Measurements from ENCODE around the gene AGTPBP1.

Gene AGTPBP1

GRCh38 chr9:85653153-85653552 lies 88.6 kb downstream of the AGTPBP1 start:
- no peaks in the 10 kb centered on the region for H3K36me3 ChIP-seq (replicated peaks)
- in situ Hi-C loops (cut with HindIII; ENCODE audit: low pct_ligation_motif_present, low sequenced_read_pairs) = no loop called here
- H3K4me3 ChIP-seq (ENCODE audit: low read depth, low read length) = no peak overlapping the region
- H3K27ac ChIP-seq = no peak overlapping the region
- no peak for TF ChIP-seq CTCF (IDR thresholded peaks at IDR 0.05; ENCODE audit: low read depth, low read length, missing control alignments)
- no peak for DNase-seq
- no peaks in the 10 kb centered on the region for H3K27me3 ChIP-seq (replicated peaks)

DNA sequence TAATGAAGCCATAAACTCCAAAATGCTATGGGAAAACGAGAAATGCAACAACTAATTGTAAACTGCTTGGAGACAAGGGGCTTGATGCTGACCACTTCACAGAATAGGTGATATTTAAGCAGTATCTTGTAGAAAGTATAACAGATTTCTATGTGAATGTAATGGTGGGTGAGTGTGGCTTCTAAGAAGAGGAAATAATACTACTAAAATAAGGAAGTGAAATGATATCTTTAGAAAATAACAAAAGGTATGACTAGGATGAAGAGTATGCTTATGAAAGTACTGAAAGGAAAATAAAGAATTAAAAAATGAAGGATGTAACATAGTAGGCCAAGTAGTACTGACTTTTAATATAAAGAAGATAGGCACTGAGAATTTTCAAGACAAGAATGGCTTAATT lies 94.2 kb downstream of the AGTPBP1 start:
- no peak for TF ChIP-seq CTCF (IDR thresholded peaks at IDR 0.05; ENCODE audit: low read depth, low read length, missing control alignments)
- Histone ChIP-seq H3K36me3 (replicated peaks) (no peaks in the 10 kb centered on the region), H3K4me3 (ENCODE audit: low read depth, low read length) (no peak overlapping the region)

DNA sequence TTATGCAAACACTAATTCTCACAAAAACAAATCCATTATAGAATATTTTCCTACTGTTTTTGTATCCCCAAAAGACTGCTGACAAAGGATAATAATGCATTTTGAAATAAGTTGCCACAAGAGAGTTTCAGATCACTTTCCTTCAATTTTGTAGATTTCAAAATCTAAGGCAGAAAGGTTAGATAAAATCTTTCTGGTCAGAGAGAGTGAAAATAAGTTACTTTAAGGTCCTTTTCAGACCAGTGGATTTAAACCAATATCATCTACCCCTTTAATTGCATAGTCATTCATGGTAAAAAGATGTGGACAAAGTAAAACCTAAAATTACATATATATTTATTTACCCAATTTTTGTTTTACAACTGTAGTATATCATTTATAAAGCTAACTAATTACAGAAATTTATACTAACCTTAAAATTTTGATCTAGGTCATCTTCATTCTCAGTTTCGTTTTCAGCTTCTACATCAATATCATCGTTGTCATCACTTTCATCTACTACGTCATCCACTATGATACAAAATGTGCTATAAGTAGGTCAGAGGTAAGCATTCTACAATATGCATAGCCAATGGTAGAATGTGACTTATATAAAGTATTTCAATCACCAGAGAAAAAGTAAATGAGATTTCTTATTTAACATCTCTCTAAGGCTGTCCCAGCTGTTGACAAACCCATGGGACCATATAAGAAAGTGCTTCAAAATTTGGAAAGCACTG lies 95.7 kb downstream of the AGTPBP1 start:
- in situ Hi-C loops (cut with HindIII; ENCODE audit: low pct_ligation_motif_present, low sequenced_read_pairs) = no loop called here
- no peaks in the 10 kb centered on the region for H3K36me3 ChIP-seq (replicated peaks)
- TF ChIP-seq CTCF (IDR thresholded peaks at IDR 0.05; ENCODE audit: low read depth, low read length, missing control alignments) = no peak
- H3K27me3 ChIP-seq (replicated peaks) = no peaks in the 10 kb centered on the region
- H3K27ac ChIP-seq = no peak overlapping the region
- no peak overlapping the region for H3K4me3 ChIP-seq (ENCODE audit: low read depth, low read length)
- DNase-seq = no peak

More for the DNA sequence above, 94.2 kb downstream of the AGTPBP1 start:
- Histone ChIP-seq H3K27ac (no peak overlapping the region), H3K27me3 (replicated peaks) (no peaks in the 10 kb centered on the region)
- DNase-seq = no peak
- in situ Hi-C loops (cut with HindIII; ENCODE audit: low pct_ligation_motif_present, low sequenced_read_pairs) = no loop called here

GRCh38 chr9:85640425-85640824 lies 101.3 kb downstream of the AGTPBP1 start:
- no peak for TF ChIP-seq CTCF (IDR thresholded peaks at IDR 0.05; ENCODE audit: low read depth, low read length, missing control alignments)
- H3K36me3 ChIP-seq (replicated peaks) = no peaks in the 10 kb centered on the region
- no peak overlapping the region for H3K4me3 ChIP-seq (ENCODE audit: low read depth, low read length)
- H3K27ac ChIP-seq = no peak overlapping the region
- no peaks in the 10 kb centered on the region for H3K27me3 ChIP-seq (replicated peaks)
- in situ Hi-C loops (cut with HindIII; ENCODE audit: low pct_ligation_motif_present, low sequenced_read_pairs) = no loop called here
- no peak for DNase-seq

DNA sequence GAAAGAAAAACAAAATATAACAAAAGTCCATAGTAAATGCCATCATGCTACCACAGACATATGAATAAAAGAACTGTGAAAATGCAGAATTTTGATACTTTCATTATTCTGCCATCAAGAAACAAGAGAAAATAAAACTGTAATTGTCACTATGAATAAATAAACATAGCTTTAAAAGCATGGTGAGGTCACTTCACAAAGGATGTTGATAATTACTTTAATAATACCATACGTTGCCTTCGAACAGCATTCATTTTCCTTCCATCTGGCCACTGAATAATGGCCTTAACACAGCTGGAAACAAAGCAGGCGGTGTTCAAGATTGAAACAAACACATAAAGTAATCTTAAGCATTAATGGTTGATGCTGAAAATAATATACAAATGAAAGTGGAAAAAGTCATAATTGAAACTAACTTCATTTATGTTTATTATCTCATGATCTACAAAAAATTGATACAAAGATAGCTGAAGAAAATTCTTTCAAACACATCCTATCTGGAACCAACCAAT lies 102.0 kb downstream of the AGTPBP1 start:
- no peak for DNase-seq
- in situ Hi-C loops (cut with HindIII; ENCODE audit: low pct_ligation_motif_present, low sequenced_read_pairs) = no loop called here
- Histone ChIP-seq H3K36me3 (replicated peaks) (no peaks in the 10 kb centered on the region), H3K27me3 (replicated peaks) (no peaks in the 10 kb centered on the region), H3K27ac (no peak overlapping the region), H3K4me3 (ENCODE audit: low read depth, low read length) (no peak overlapping the region)
- TF ChIP-seq CTCF (IDR thresholded peaks at IDR 0.05; ENCODE audit: low read depth, low read length, missing control alignments) = no peak

- DNase-seq = no peak
- no peak overlapping the region for H3K27ac ChIP-seq
- H3K4me3 ChIP-seq (ENCODE audit: low read depth, low read length) = no peak overlapping the region
- in situ Hi-C loops (cut with HindIII; ENCODE audit: low pct_ligation_motif_present, low sequenced_read_pairs) = no loop called here
- no peaks in the 10 kb centered on the region for H3K27me3 ChIP-seq (replicated peaks)
- TF ChIP-seq CTCF (IDR thresholded peaks at IDR 0.05; ENCODE audit: low read depth, low read length, missing control alignments) = no peak
- H3K36me3 ChIP-seq (replicated peaks) = no peaks in the 10 kb centered on the region
These were observed 109.9 kb downstream of the AGTPBP1 start for GRCh38 chr9:85631809-85632208.

Measured in brain microvascular endothelial cell (primary cell).